H9 (cell line): ENCODE measurements around the gene MTARC2. TPM values are rescaled to one million over a fixed set of nuclear protein-coding genes. Genes with fewer than 3 reads are reported as not detected.
A peak's percentile ranks its signal among the peaks of the same experiment; 100 is the strongest.

Experiments used
- DNase-seq: peaks from one replicate; pipeline ENCODE4 v3.0.0-alpha.2; 2017
- H2AFZ ChIP-seq: one replicate; pipeline ENCODE4 v1.6.1; 2013; ENCODE audit warnings: mild to moderate bottlenecking, low read length, control low read depth, moderate library complexity
- H2AK5ac ChIP-seq: 2 replicates; pipeline ENCODE4 v1.6.1; 2013; ENCODE audit warnings: low read length, control low read depth, mixed read lengths; ENCODE audit not compliant: insufficient read length
- H2BK120ac ChIP-seq: one replicate; pipeline ENCODE4 v1.6.1; 2013; ENCODE audit warnings: low read depth, mild to moderate bottlenecking, low read length, control low read depth, inconsistent platforms; ENCODE audit not compliant: poor library complexity, severe bottlenecking
- H2BK12ac ChIP-seq: 2 replicates; pipeline ENCODE4 v1.6.1; 2013; ENCODE audit warnings: low read length, control low read depth, mixed read lengths, low read depth; ENCODE audit not compliant: insufficient read length
- H2BK15ac ChIP-seq: 2 replicates; pipeline ENCODE4 v1.6.1; 2013; ENCODE audit warnings: low read depth, low read length, control low read depth
- H2BK20ac ChIP-seq: one replicate; pipeline ENCODE4 v1.6.1; 2013; ENCODE audit warnings: low read depth, mild to moderate bottlenecking, low read length, control low read depth, inconsistent platforms; ENCODE audit not compliant: poor library complexity, severe bottlenecking
- H2BK5ac ChIP-seq: 2 replicates; pipeline ENCODE4 v1.6.1; 2013; ENCODE audit warnings: low read length, control low read depth, mixed read lengths; ENCODE audit not compliant: insufficient read length
- H3K14ac ChIP-seq: 2 replicates; pipeline ENCODE4 v1.6.1; 2013; ENCODE audit warnings: low read length, control low read depth; ENCODE audit not compliant: insufficient read depth
- H3K18ac ChIP-seq: 2 replicates; pipeline ENCODE4 v1.6.1; 2013; ENCODE audit warnings: low read depth, mild to moderate bottlenecking, mixed read lengths, low read length, control low read depth; ENCODE audit not compliant: insufficient read length
- H3K23ac ChIP-seq: 2 replicates; pipeline ENCODE4 v1.6.1; 2013; ENCODE audit warnings: low read length, control low read depth, mixed read lengths, low read depth; ENCODE audit not compliant: insufficient read length
- H3K23me2 ChIP-seq: 2 replicates; pipeline ENCODE4 v1.6.1; 2013; ENCODE audit warnings: low read depth, mild to moderate bottlenecking, mixed read lengths, low read length, control low read depth; ENCODE audit not compliant: insufficient read length, poor library complexity, severe bottlenecking
- H3K27ac ChIP-seq: 2 replicates; pipeline ENCODE4 v1.5.1; 2013; ENCODE audit warnings: low read length, control low read depth, mixed read lengths, low read depth; ENCODE audit not compliant: insufficient read length
- H3K27me3 ChIP-seq: 2 replicates; pipeline ENCODE4 v1.6.1; 2013; ENCODE audit warnings: low read length, control low read depth, inconsistent platforms; ENCODE audit not compliant: insufficient read depth
- H3K4ac ChIP-seq: 2 replicates; pipeline ENCODE4 v1.6.1; 2013; ENCODE audit warnings: low read depth, mild to moderate bottlenecking, control low read depth, inconsistent platforms, low read length, moderate library complexity
- H3K4me1 ChIP-seq: 2 replicates; pipeline ENCODE4 v1.6.1; 2013; ENCODE audit warnings: low read length, control low read depth, inconsistent platforms; ENCODE audit not compliant: insufficient read depth
- H3K4me2 ChIP-seq: 2 replicates; pipeline ENCODE4 v1.6.1; 2013; ENCODE audit warnings: low read length, control low read depth, mixed read lengths; ENCODE audit not compliant: insufficient read length, insufficient read depth
- H3K56ac ChIP-seq: 2 replicates; pipeline ENCODE4 v1.6.1; 2013; ENCODE audit warnings: low read depth, mild to moderate bottlenecking, mixed read lengths, low read length, control low read depth; ENCODE audit not compliant: insufficient read length
- H3K79me1 ChIP-seq: 2 replicates; pipeline ENCODE4 v1.6.1; 2013; ENCODE audit warnings: low read depth, mild to moderate bottlenecking, moderate library complexity, low read length, control low read depth, inconsistent platforms; ENCODE audit not compliant: insufficient read depth, poor library complexity, severe bottlenecking
- H3K79me2 ChIP-seq: 2 replicates; pipeline ENCODE4 v1.6.1; 2013; ENCODE audit warnings: low read length, control low read depth, inconsistent platforms; ENCODE audit not compliant: insufficient read depth
- H3K9ac ChIP-seq: 2 replicates; pipeline ENCODE4 v1.6.1; 2013; ENCODE audit warnings: low read length, control low read depth, mixed read lengths; ENCODE audit not compliant: insufficient read length; ENCODE audit errors: extremely low read depth
- H3K9me3 ChIP-seq: one replicate; pipeline ENCODE4 v1.6.1; 2013; ENCODE audit warnings: low read depth, low read length, inconsistent platforms; ENCODE audit not compliant: control insufficient read depth
- H3T11ph ChIP-seq: one replicate; pipeline ENCODE4 v1.6.1; 2013; ENCODE audit warnings: mild to moderate bottlenecking, low read length, control low read depth, inconsistent platforms
- H4K20me1 ChIP-seq: one replicate; pipeline ENCODE4 v1.6.1; 2013; ENCODE audit not compliant: control insufficient read depth, insufficient read length, insufficient read depth
- H4K5ac ChIP-seq: 2 replicates; pipeline ENCODE4 v1.6.1; 2013; ENCODE audit warnings: low read depth, mild to moderate bottlenecking, mixed read lengths, low read length, control low read depth; ENCODE audit not compliant: insufficient read length
- H4K8ac ChIP-seq: replicated peaks from 2 replicates; pipeline ENCODE4 v1.6.1; 2013; ENCODE audit warnings: low read length, control low read depth, mixed read lengths, low read depth; ENCODE audit not compliant: insufficient read length
- H4K91ac ChIP-seq: 2 replicates; pipeline ENCODE4 v1.6.1; 2013; ENCODE audit warnings: low read depth, mild to moderate bottlenecking, moderate library complexity, mixed read lengths, low read length, control low read depth; ENCODE audit not compliant: insufficient read length
- H3K27ac Mint-ChIP-seq, 3 experiments: 2 replicates in 2 of 3; 3 replicates in 1 of 3; pipeline ENCODE4 v1.8.0; 2020 to 2021; ENCODE audit warnings: mixed read lengths in 3 of 3, mild to moderate bottlenecking in 1 of 3, moderate library complexity in 1 of 3
- H3K27me3 Mint-ChIP-seq: 2 replicates; pipeline ENCODE4 v1.8.0; 2021; ENCODE audit warnings: low read depth, mild to moderate bottlenecking, moderate library complexity, mixed read lengths
- H3K36me3 Mint-ChIP-seq, 3 experiments: 2 replicates in 2 of 3; 3 replicates in 1 of 3; pipeline ENCODE4 v1.8.0; 2020 to 2021; ENCODE audit warnings: low read depth in 3 of 3, mixed read lengths in 3 of 3; ENCODE audit not compliant: insufficient read depth in 1 of 3
- H3K4me1 Mint-ChIP-seq, 2 experiments: 2 replicates each; pipeline ENCODE4 v1.8.0; 2020; ENCODE audit warnings: mixed read lengths in 2 of 2
- H3K4me3 Mint-ChIP-seq, 2 experiments: 2 replicates in 1 of 2; 3 replicates in 1 of 2; pipeline ENCODE4 v1.8.0; 2020 to 2021; ENCODE audit warnings: mild to moderate bottlenecking in 2 of 2, mixed read lengths in 2 of 2, moderate library complexity in 1 of 2
- H3K9me3 Mint-ChIP-seq, 2 experiments: 2 replicates in 1 of 2; 3 replicates in 1 of 2; pipeline ENCODE4 v1.8.0; 2020; ENCODE audit warnings: mild to moderate bottlenecking in 2 of 2, mixed read lengths in 2 of 2, moderate library complexity in 1 of 2
- WGBS: extraction: QIAGEN DNeasy Blood & Tissue Kit; methylation state at CpG from one replicate; pipeline ENCODE4 v1.1.7; 2013; ENCODE audit warnings: missing lambda C conversion rate, low lambda C conversion rate, mixed read lengths; ENCODE audit not compliant: insufficient read length; ENCODE audit errors: extremely low coverage; 5-methylcytosine and 5-hydroxymethylcytosine counted together
- total RNA-seq: library from RNA; stranded (reverse); gene quantifications from 2 replicates; pipeline ENCODE4 v1.2.1, GENCODE V29; 2021
- TF ChIP-seq, protein P1 (sequence below): fragments of 200-600 bp; sonication (generic); conservative IDR thresholded peaks from 3 replicates; pipeline ENCODE4 v1.8.0; 2021; ENCODE audit warnings: antibody characterized with exemption, mild to moderate bottlenecking

Gene MTARC2
- total RNA-seq, 1 experiment from 2014 or later, result 7.7 TPM

DNA sequence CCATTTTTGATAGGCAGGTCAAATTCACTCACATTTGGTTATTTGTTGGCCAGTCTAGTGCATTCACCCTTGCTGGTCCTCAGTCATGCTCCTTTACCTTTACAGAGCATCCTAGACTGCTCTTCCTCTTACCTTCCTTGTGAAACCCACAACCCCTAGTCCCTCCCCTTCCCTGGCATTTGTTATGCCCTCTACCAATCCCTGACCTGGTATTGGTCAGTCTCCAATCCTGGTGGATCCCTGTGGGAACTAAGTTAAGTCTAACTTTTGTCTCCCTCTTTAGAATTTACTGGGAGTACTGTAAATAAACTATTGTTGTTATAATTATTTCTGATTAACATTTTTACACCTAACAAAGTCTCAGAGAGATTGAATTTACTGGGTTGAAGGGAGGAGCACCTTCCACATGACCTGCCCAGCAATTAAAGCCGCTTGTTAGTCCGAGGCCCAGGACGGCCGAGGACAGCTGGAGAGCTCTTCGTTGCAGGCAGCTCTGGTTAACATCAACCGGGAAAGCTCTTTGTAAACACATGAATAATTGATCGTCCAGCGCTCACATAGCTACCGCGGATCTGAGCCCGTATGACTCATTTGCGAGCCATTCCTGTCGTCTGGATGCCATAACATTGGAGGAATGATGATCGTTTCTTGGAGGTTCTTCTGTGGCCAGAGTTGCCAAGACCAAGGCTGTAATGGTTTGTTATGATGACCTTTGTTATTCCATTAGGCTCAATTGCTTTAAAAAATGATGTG, 70.5 kb downstream of the MTARC2 start:
- Histone ChIP-seq H3K18ac (no peak overlapping the region), H2BK12ac (no peak overlapping the region), H3K4me1 (peaks cover 5% of the 10 kb centered on the region; the same call in 1 of the 2 replicates), H3K79me1 (no peaks in the 10 kb centered on the region), H2AK5ac (no peak overlapping the region), H3K23me2 (no peaks in the 10 kb centered on the region), H4K8ac (no peak overlapping the region), H3K27ac (peak overlapping the region; percentile 20), H3K79me2 (no peaks in the 10 kb centered on the region), H4K91ac (no peak overlapping the region), H2BK120ac (no peak overlapping the region), H3T11ph (no peak overlapping the region), H3K4me2 (no peak overlapping the region), H3K9me3 (no peaks in the 10 kb centered on the region), H3K4ac (no peak overlapping the region), H4K20me1 (no peaks in the 10 kb centered on the region), H3K27me3 (no peaks in the 10 kb centered on the region), H3K56ac (no peak overlapping the region), H4K5ac (no peak overlapping the region), H2BK5ac (no peak overlapping the region), H2BK15ac (no peak overlapping the region), H3K14ac (no peak overlapping the region), H2BK20ac (no peak overlapping the region), H3K9ac (no peak overlapping the region), H2AFZ (no peak overlapping the region), H3K23ac (no peak overlapping the region)
- Mint-ChIP-seq H3K27me3 (no peaks in the 10 kb centered on the region), H3K4me1 (peaks cover 18 to 22% of the 10 kb centered on the region in 2 experiments), H3K36me3 (peaks cover 23 to 50% (median 46%) of the 10 kb centered on the region in 3 experiments), H3K9me3 (peaks cover 0 to 3% of the 10 kb centered on the region in 2 experiments; a peak in 1 of 5 replicates), H3K27ac (peak overlapping the region in 2 of 3 experiments; percentile 6 to 85; a peak in 2 of 7 replicates), H3K4me3 (no peak overlapping the region)
- no CpG with 5 or more reads among the region's 14 CpGs for WGBS
- TF ChIP-seq, protein P1, sequence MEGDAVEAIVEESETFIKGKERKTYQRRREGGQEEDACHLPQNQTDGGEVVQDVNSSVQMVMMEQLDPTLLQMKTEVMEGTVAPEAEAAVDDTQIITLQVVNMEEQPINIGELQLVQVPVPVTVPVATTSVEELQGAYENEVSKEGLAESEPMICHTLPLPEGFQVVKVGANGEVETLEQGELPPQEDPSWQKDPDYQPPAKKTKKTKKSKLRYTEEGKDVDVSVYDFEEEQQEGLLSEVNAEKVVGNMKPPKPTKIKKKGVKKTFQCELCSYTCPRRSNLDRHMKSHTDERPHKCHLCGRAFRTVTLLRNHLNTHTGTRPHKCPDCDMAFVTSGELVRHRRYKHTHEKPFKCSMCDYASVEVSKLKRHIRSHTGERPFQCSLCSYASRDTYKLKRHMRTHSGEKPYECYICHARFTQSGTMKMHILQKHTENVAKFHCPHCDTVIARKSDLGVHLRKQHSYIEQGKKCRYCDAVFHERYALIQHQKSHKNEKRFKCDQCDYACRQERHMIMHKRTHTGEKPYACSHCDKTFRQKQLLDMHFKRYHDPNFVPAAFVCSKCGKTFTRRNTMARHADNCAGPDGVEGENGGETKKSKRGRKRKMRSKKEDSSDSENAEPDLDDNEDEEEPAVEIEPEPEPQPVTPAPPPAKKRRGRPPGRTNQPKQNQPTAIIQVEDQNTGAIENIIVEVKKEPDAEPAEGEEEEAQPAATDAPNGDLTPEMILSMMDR, result no peak
- peak; percentile 80 for DNase-seq
